Activated CD8-positive, alpha-beta memory T cell treated with anti-CD3 and anti-CD28 coated beads for 4 hours (primary cell): Measurements from ENCODE around the gene MAVS.

ENCODE experiments used
- DNase-seq, 2 donors: peaks; one replicate each; pipeline ENCODE4 v3.0.0-alpha.2; 2020; ENCODE audit warnings: low read depth in 2 of 2

MAVS gene

DNA sequence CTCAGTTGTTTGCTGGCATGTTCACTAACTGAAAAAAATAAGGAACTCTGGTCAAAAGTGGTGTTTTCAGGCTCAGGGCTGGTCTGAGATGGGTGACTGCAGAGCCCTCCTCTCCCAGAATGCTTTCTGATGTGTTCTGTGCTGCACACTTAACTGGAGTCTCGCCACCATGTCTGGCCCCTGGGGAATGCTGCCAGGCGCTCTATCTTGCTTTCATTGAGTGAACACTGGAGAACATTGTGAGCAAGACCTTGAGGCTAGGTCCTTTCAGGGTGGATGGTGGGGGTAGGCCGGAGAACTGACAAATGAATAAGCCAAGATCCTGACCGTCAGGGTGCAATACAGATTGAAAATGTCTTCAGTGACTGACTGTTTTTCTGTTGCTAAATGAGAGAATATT, 62.0 kb downstream of the MAVS start:
- DNase-seq = no peak

DNA sequence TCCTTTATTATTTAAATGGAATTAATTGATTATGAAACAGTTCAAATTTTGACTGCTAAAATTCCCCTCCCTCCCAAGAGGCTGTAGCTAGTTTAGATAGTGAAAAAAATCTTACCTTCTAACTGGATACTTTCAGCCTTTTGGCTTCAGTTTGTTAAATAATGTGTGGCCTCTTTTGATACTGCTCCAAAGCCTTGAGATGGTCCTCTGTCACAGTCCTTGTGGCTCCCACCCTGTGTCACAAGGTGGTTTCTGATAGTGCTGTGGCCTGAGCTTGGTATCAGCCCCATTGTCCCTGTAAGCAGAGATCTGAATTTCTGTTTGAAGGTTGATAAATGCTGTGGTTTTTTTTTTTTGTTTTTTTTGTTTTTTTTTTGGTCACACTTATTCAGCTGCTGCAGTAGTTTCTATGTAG, 63.3 kb downstream of the MAVS start:
- DNase-seq = no peak

DNA sequence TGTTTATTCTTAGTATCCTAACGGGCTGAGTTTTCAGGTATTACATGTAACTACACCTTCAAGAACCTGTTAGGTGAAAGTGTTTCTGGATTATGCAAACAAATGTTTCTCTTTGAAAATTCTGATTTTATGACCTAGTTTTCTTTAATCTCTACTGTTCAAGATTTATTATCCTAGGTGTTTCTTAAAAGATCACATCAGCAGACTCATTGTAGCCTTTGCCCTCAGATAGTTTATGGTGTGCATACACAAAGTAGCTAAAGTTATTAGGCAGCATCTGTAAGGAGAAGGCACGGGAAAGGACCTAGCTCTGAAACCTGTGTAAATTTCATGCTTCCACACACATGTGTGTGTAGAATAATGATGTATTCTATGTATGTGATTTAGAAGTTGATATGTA, 64.2 kb downstream of the MAVS start:
- DNase-seq = no peak

DNA sequence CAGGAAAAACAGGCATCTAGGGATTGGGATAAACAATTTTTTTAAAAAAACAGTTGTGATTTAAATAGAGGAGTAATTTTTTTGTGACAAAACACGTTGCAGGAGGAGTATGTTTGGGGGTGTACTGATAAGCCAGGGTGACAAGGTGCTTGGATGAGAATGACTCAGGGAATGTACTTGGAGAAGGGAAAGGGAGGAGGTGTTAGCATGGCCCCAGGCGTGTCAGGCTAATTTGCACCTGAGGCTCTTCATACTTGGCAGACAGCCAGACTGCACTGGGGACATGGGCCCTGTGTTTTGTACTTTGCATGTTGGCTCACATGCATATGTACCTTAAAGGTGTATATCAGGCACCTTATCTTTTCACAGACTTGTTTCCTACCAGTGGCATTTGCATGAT, 65.3 kb downstream of the MAVS start:
- no peak for DNase-seq

DNA sequence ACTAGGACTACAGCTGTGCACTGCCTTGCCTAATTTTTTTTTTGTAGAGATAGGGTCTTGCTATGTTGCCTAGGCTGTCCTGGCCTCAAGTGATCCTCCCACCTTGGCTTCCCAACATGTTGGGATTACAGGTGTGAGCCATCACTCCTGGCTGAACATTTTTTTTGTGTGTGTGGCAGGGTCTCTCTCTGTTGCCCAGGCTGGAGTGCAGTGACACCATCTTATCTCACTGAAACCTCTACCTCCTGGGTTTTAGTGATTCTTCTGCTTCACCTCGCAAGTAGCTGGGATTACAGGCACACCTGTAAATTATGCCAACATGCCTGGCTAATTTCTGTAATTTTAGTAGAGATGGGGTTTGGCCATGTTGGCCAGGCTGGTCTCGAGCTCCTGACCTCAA, 67.8 kb downstream of the MAVS start:
- DNase-seq = no peak

DNA sequence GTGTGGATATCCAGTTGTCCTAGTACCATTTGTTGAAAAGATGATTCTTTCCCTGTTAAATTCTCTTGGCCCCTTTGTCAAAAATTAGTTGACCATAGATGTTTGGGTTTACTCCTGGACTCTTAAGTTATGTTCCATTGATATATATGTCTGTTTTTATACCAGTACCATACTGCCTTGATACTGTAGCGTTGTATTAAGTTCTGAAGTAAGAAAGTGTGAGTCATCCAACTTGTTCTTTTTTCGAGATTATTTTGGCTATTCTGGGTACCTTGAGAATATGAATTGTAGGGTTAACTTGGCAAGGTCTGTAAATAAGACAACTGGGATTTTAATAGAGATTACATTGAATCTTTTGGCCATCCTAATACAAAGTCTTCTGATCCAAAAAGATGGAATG, 69.1 kb downstream of the MAVS start:
- no peak for DNase-seq

DNA sequence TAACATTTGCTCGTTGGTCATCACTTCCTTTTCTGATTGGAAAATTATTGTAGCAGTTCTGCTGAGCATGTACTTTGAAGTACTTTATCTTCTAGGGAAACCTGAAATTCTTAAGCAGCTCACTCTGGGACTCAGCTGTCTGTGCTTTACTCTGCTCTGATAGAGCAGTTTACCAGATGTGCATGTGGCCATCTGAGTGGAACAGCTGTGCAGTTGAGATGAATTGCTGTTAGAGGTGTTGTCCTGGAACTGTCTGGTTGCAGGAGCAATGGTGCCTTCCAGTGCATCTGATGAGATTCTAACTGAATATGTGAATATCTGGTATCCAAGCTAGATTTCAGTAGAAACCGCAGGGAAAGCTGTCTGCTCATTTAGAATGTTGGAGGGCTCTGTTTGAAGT, 69.7 kb downstream of the MAVS start:
- no peak for DNase-seq

DNA sequence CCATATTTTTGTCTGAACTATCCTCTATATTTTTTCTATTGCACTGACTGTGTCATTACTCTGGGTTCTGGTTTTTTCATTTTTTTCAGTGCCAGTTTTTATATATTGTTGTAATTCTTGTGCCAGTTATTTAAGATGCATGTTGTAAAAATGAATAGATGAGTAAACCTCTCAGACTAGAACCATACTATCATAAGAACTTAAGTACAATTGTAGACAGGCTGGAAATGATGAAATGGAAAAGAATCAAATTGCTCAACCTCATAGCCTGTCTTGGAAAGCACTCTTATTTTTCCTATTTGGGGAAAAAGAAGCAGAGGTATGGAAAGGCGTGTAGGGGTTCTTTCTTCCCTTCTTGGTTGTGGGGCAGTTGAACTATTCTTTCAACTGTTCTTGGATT, 72.7 kb downstream of the MAVS start:
- no peak for DNase-seq

DNA sequence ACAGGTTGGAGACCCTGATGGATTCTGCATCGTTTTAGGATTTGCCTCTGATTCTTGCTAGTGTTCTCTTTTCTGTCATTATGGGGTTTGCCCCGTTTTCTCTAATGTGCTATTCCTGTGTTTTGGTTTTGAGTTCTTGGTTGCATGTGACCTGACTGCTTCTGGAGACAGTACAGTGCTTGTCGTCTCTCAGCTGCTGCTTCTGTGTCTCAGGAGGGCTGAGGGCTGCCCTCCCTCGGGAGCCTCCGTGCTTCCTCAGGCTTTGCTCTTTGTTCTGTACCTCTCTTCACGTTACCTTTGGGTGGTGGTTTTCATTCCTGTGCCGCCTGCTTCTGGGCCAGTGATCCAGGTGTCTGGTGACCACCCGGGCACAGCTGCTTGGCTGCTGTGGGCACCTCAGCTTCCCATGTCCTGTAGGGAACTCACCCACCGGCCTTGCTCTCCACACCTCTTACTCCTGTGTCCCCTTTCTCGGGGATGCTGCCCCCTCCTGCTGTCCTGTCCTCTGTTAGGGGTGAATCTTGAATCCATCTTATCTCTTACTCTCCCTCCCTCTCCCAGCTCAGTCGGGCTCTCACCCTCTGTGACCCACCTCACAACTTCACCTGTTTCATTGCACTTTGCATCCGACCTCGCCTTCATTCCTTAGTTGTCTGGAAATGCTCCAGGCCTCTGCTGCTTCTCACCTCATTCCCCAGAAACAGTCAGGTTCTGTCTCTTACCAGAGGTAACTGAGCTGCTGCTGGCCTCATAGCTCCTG, 75.8 kb downstream of the MAVS start:
- no peak for DNase-seq

DNA sequence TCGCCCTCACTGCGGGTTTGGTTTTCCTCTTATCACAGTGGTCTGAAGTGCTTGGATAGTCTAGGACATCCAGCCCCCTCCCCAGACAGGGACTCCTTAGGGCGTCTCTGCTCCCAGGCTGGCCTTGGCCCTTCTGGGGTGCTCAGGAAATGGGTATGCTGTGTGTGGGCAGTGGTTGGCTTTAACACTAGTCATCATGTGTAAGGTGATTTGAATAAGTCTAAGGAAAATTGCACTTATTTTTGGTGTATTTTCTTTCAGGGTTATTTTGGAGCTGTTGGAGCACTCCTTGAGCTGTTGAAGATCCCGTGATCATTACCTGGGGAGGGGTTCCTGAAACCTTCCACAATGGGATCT, 76.3 kb downstream of the MAVS start:
- DNase-seq = no peak

DNA sequence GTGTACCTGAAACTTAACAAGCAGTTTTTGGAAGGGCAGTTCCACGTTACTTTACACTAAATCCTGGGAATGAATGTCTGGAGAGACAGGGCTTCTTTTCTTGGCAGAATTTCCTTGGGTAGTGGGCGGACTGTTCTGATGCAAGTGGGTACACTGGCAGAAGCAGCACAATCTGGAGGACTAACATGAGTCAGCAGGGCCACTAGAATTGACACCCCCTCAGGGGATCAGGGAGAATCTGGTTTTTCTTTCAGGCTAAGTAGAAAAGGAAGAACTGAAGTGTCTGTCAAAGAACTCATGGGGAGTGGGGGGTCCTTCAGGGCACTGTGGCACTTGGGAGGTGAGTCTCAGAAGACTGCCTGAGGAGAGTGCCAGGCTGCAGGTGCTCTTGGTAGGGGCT, 77.2 kb downstream of the MAVS start:
- DNase-seq = no peak

DNA sequence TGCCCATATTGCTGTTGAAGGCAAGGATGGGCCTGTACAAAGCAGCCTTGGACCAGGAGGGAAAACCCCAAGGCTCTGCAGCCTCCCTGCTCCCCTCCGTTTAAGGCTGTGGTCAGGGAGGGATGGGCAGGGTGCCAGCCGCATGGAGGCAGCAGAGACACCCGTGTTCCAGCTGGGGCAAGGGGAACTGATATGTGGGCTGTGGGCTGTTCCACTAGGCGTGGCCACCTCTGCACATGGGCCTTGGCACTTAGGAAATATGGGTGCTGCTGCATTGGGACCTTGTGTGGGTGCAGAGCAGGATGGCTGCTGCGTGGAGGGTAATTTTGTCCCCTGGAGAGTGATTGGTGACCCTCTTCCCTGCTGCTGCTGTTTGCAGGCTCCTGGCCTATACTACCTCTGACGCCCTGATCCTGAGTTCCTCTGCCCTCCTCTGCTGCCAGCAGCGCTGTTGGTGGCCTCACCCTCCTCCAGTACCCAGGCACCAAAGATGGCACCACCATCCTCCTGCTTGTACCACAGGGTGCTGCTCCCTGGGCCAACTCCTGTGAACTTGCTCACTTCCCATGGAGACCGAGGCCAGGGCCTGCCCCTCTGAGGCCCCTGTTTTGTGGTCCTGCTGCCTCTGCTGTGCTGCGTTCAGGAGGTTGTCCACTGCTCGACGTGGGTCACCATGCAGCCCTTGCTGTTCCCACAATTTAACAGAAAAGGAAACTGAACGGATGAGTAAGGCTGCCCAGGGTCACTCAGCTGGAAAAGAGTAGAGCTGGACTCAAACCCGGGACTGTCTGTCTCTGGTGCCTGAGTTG, 77.9 kb downstream of the MAVS start:
- no peak for DNase-seq

DNA sequence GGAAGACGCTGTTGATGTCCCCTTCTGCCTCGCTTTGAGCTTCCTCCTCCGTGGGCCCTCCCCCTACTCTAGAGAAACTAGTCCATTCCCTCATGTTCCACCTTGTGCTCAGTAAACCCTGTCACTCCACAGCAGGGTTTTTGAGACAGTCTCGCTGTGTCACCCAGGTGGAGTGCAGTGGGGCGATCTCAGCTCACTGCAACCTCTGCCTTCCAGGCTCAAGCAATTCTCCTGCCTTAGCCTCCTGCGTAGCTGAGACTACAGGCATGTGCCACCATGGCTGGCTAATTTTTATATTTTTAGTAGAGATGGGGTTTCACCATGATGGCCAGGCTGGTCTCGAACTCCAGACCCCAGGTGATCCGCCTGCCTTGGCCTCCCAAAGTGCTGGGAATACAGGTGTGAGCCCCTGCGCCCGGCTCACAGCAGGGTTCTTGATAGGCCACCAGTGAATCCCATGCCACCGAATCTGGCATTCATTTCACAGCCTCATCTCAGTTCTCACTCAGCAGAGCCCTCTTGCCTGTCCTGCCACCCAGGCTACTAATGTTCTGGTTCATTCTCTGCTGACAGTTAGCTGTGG, 78.6 kb downstream of the MAVS start:
- DNase-seq = no peak
